Measurements from ENCODE around the gene YPEL1.

DNA sequence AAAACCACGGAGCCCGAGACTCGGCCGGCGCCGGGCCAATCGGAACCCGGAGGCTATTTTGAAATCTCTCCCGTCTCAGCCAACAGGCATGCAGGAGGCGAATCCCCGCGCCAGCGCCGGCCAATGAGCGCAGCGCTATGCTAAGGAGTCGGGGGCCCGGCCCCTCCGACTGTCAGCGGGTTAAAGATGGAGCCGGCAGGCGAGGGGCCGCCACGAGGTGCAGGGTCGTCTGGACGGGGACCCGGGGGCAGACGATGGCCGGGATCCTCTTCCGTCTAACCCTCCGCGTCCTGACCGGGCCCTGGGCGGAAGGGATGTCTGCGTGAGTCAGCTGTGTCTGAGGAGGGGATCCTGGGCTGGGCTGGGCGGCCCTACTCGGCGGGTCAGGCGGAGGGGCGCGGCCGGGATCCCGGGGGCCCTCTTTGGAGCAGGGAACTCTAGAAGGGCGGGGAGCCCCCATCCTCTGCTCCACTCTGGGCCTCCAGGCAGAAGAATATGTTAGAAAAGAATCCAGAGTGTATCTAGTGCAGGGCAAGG lies 83.5 kb downstream of the YPEL1 start:
- TF ChIP-seq, protein P1, sequence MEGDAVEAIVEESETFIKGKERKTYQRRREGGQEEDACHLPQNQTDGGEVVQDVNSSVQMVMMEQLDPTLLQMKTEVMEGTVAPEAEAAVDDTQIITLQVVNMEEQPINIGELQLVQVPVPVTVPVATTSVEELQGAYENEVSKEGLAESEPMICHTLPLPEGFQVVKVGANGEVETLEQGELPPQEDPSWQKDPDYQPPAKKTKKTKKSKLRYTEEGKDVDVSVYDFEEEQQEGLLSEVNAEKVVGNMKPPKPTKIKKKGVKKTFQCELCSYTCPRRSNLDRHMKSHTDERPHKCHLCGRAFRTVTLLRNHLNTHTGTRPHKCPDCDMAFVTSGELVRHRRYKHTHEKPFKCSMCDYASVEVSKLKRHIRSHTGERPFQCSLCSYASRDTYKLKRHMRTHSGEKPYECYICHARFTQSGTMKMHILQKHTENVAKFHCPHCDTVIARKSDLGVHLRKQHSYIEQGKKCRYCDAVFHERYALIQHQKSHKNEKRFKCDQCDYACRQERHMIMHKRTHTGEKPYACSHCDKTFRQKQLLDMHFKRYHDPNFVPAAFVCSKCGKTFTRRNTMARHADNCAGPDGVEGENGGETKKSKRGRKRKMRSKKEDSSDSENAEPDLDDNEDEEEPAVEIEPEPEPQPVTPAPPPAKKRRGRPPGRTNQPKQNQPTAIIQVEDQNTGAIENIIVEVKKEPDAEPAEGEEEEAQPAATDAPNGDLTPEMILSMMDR (IDR thresholded peaks at IDR 0.05), result no peak
- TF ChIP-seq POLR2A (IDR thresholded peaks at IDR 0.05) (no peak), POLR2AphosphoS5 (IDR thresholded peaks at IDR 0.05) (no peak), EP300 (IDR thresholded peaks at IDR 0.05) (no peak)

All from suprapubic skin (tissue), 4 donors.